HPDE6-E6E7 (cell line): ENCODE results near the gene CPNE5.
A peak's percentile ranks its signal among the peaks of the same experiment; 100 is the strongest.

Experiments used
- DNase-seq: peaks from one replicate; pipeline ENCODE4 v3.0.0; 2011; ENCODE audit warnings: missing footprints; ENCODE audit errors: extremely low spot score

CPNE5 gene

GRCh38 chr6:36765594-36766398 is 73.4 kb downstream of the CPNE5 start:
- DNase-seq: peak; percentile 80

- no peak for DNase-seq
Measured at GRCh38 chr6:36765190-36765589, 74.1 kb downstream of the CPNE5 start.

GRCh38 chr6:36762123-36762522 is 77.1 kb downstream of the CPNE5 start:
- DNase-seq: no peak

GRCh38 chr6:36760685-36761435 is 78.4 kb downstream of the CPNE5 start:
- DNase-seq: no peak

- DNase-seq: peak; percentile 88
Measured at GRCh38 chr6:36759148-36759759, 80.0 kb downstream of the CPNE5 start.

GRCh38 chr6:36758516-36759147 is 80.6 kb downstream of the CPNE5 start:
- DNase-seq: no peak

- DNase-seq: no peak
Measured at GRCh38 chr6:36757943-36758508, 81.2 kb downstream of the CPNE5 start.

- no peak for DNase-seq
Measured at GRCh38 chr6:36757206-36757605, 82.0 kb downstream of the CPNE5 start.

- DNase-seq: no peak
Measured at GRCh38 chr6:36756786-36757185, 82.5 kb downstream of the CPNE5 start.

- no peak for DNase-seq
Measured at GRCh38 chr6:36755435-36756348, 83.6 kb downstream of the CPNE5 start.

GRCh38 chr6:36754582-36755434 is 84.4 kb downstream of the CPNE5 start:
- no peak for DNase-seq

- no peak for DNase-seq
Measured at GRCh38 chr6:36753671-36754405, 85.4 kb downstream of the CPNE5 start.

GRCh38 chr6:36752886-36753506 is 86.2 kb downstream of the CPNE5 start:
- no peak for DNase-seq

- DNase-seq: no peak
Measured at GRCh38 chr6:36752187-36752885, 86.9 kb downstream of the CPNE5 start.

GRCh38 chr6:36751833-36752186 is 87.4 kb downstream of the CPNE5 start:
- DNase-seq: no peak

GRCh38 chr6:36751091-36751490 is 88.2 kb downstream of the CPNE5 start:
- no peak for DNase-seq

GRCh38 chr6:36749829-36750489 is 89.3 kb downstream of the CPNE5 start:
- DNase-seq: no peak

- DNase-seq: no peak
Measured at GRCh38 chr6:36746251-36746650, 93.0 kb downstream of the CPNE5 start.
